Astrocyte of the spinal cord (primary cell): ENCODE results near the gene INPP5A.
"Not testable (repeated sequence)": the region's sequence is repeated elsewhere in the genome, so short reads cannot be mapped to it uniquely, and the experiment has no call there.

Experiments used
- DNase-seq: peaks from one replicate; pipeline ENCODE4 v3.0.0; 2011; ENCODE audit warnings: low read depth, low spot score
- H3K4me3 ChIP-seq: 2 replicates; pipeline ENCODE4 v1.5.1; 2011; ENCODE audit warnings: low read depth, mild to moderate bottlenecking, low read length, moderate library complexity
- CTCF ChIP-seq: IDR thresholded peaks from 2 replicates; pipeline ENCODE4 v1.5.1; 2012; ENCODE audit warnings: low read depth, mild to moderate bottlenecking, low read length, inconsistent platforms
- in situ Hi-C: cut with HindIII; loops from 2 replicates; pipeline ENCODE4 v1.10.0; 2017; ENCODE audit warnings: low sequenced_read_pairs

The INPP5A gene

GRCh38 chr10:132766291-132766690 is 228.7 kb downstream of the INPP5A start:
- no peak for TF ChIP-seq CTCF
- no peak for DNase-seq
- H3K4me3 ChIP-seq: no peak overlapping the region
- in situ Hi-C loops: no loop called here

- TF ChIP-seq CTCF: no peak
- in situ Hi-C loops: no loop called here
- no peak overlapping the region for H3K4me3 ChIP-seq
- no peak for DNase-seq
Measured at GRCh38 chr10:132768346-132769248, 231.0 kb downstream of the INPP5A start.

GRCh38 chr10:132770061-132771021 is 232.8 kb downstream of the INPP5A start:
- in situ Hi-C loops: no loop called here
- TF ChIP-seq CTCF: no peak
- no peak for DNase-seq
- no peak overlapping the region for H3K4me3 ChIP-seq

- in situ Hi-C loops, H3K4me3 ChIP-seq, DNase-seq: not testable (repeated sequence)
Measured at GRCh38 chr10:132772816-132773215, 235.2 kb downstream of the INPP5A start.

GRCh38 chr10:132774181-132774901 is 236.8 kb downstream of the INPP5A start:
- in situ Hi-C loops: no loop called here
- DNase-seq: no peak
- H3K4me3 ChIP-seq: no peak overlapping the region
- no peak for TF ChIP-seq CTCF

- TF ChIP-seq CTCF: no peak
- in situ Hi-C loops: no loop called here
- no peak for DNase-seq
Measured at GRCh38 chr10:132774902-132775863, 237.6 kb downstream of the INPP5A start.

More at GRCh38 chr10:132774902-132775863, 237.6 kb downstream of the INPP5A start:
- no peak overlapping the region for H3K4me3 ChIP-seq
